SK-N-SH treated with all-trans-retinoic acid at 6 μM for 48 hours (cell line): ENCODE data around the gene TDRD12.

Experiments used
- ZFP3 ChIP-seq: fragments of 250-450 bp; sonication (Bioruptor Pico); IDR thresholded peaks from 2 replicates; pipeline ENCODE4 v1.5.0; 2020; ENCODE audit warnings: mild to moderate bottlenecking, moderate library complexity
- ZNF70 ChIP-seq: fragments of 450-650 bp; formaldehyde crosslinking; IDR thresholded peaks from 2 replicates; pipeline ENCODE4 v1.5.0; 2020; ENCODE audit warnings: mild to moderate bottlenecking, moderate library complexity

GRCh38 chr19:32863841-32864240, 144.3 kb downstream of the TDRD12 start:
- no peak for TF ChIP-seq ZNF70 (CRISPR knock-in tag)
- TF ChIP-seq ZFP3 (CRISPR knock-in tag), result no peak
